Measurements from ENCODE around the gene TTC34.

DNA sequence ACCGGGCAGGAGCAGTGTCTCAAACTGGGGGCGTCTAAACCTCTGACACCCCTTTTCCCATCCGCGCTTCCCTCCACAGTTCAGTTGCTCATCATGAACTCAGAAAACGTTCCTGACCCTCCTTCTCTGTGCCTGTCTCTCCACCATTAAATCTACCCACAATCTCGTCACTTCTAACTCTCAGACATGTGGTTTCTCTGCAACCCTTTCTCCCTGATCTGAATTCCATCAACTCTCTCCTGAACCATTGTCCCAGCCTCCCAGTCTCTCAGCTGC is 3.8 kb downstream of the TTC34 start:
- TF ChIP-seq EZH2 (IDR thresholded peaks at IDR 0.05; ENCODE audit: insufficient read depth, poor library complexity, severe bottlenecking) (no peak), EZH2phosphoT487 (IDR thresholded peaks at IDR 0.05; ENCODE audit: insufficient read depth, low read depth) (no peak)

Data from GM23248 (cell line).